T-helper 22 cell (primary cell): ENCODE measurements around the gene IL1B.

ENCODE experiments used
- DNase-seq: peaks from one replicate; pipeline ENCODE4 v3.0.0-alpha.2; 2020; ENCODE audit warnings: low read depth

IL1B gene

DNA sequence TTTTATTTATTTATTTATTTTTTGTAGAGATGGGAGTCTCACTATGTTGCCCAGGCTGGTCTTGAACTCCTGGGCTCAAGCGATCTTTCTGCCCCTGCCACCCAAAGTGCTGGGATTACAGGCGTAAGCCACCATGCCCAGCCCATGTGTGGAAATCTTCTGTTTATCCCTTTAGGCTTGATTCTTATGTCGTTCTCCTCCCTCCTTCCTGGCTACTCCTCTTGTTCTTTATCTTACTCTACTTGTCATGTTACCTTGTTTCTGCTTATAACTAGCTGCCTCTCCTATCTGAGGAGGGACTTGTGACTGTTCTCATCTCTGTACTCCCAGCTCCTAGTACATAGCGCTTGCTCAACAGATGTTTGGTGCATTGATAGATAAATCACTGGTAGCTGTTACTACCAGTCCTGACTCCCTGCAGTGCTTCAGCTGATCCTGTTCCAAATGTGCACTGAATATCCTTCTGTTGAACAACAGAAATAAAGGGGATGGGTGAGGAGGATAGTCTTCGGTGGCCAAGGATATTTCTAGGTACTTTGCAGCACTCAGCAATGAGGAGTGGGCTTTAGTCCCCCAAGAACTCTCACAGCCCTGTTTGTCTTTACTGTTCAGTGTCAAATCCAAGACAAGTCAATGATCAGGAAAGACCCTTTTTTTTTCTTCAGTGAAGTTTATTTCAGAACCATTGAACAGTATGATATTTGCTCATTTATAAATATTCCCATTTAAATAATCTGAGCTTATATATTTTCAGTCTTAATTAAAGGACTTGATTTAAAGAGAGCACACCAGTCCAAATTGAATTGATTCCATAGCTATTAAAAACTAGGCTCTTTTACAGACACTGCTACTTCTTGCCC lies 7.2 kb downstream of the IL1B start:
- DNase-seq = no peak

DNA sequence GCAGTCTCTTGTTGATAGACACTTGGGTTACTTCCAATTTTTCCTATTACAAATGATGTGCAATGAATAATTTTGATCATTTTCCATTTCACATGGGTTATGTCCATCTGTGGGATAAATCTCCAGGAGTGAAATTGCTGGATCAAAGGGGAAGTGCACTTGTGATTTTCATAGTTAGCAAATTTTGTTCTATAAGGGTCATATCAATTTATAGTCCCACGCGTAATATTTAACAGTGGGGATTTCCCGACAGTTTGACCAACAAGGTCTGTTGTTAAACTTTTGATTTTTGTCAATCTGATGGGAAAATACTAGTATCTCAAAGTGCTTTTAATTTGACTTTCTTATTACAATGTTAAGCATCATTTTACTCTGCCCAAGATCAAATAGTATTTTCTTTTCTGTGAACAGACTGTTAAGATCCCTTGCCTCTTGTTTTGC lies 8.3 kb downstream of the IL1B start:
- no peak for DNase-seq

DNA sequence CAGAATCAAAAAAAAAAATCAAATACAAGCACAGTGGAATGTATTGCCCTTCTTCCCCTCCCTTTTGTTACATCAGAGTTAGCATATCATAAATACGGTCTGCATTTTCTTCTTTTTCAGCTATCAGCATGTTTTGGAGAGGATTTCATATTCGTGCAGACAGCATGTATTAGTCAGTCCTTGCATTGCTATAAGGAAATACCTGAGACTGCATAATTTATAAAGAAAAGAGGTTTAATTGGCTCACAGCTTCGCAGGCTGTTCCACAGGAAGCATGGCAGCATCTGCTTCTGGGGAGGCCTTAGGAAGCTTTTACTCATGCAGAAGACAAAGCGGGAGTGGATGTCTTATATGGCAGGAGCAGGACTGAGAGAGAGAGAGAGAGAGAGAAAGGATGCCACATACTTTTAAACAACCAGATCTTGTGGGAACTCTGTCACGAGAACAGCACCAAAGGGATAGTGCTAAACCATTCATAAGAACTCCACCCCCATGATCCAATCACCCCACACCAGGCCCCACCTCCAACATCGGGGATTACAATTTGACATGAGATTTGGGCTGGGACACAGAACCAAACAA lies 8.9 kb downstream of the IL1B start:
- DNase-seq = no peak

DNA sequence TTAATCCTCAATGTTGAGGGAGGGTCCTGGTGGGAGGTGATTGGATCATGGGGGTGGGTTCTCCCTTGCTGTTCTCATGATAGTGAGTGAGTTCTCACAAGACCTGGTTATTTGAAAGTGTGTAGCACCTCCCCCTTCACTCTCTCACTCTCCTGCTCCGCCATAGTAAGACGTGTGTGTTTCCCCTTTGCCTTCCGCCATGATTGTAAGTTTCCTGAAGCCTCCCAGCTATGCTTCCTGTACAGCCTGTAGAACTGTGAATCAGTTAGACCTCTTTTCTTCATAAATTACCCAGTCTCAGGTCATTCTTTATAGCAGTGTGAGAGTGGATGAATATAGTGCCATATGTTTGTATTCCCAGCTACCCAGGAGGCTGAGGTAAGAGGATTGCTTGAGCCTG lies 9.6 kb downstream of the IL1B start:
- no peak for DNase-seq

DNA sequence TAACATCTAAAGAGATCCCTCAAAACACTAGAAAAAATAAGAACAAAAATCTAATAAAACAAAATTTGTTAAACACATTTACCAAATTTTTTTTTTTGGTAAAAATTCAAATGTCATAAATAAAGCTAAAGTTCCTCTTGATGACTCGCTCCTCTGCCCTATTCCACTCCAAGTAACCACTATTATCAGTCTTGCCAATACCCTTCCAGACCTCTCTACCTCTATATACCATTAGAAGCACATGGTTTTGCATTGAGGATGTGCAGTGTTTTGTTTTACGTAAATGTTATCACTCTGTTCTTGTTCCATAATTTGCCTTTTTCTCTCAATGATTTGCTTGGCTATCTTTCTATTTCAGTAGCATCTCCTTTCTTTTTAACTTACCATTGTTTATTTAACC lies 10.9 kb downstream of the IL1B start:
- no peak for DNase-seq

DNA sequence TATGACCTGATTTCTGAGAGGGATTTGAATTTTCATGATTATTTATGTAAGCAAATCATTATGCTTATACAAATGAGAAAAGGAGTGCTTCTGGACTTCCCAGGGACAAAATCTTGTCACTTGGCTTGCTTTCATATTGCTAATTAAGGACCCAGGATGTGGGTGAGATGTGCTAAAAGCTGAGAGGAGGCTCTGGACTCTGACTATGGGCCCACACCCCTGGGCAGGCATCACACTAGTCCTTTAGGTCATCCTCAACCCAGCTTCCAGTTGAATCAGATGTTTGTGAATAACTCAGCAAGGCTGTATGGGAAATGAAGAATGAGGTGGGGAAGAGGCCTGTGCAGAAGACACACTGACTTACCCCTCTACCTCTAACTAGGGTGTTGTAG lies 11.9 kb downstream of the IL1B start:
- DNase-seq = no peak

DNA sequence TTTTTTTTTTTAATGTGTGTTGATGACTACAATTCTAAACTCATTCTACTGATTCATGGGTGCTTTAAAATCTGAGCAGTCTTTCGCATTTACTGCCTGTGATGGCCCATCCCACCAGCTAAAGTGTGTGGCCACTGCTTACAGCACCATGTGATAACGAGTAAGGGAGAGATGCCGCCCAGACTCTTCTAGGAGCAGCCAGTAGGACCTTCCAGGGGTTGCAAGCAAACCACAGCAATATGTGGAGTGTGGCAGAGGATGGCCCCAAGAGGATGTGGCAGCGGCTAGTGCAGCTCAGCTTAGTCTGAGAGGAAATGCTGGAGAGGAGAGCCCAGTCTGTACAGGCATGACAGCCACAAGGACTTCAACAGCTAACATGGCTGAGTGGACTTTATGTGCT lies 14.9 kb downstream of the IL1B start:
- no peak for DNase-seq

DNA sequence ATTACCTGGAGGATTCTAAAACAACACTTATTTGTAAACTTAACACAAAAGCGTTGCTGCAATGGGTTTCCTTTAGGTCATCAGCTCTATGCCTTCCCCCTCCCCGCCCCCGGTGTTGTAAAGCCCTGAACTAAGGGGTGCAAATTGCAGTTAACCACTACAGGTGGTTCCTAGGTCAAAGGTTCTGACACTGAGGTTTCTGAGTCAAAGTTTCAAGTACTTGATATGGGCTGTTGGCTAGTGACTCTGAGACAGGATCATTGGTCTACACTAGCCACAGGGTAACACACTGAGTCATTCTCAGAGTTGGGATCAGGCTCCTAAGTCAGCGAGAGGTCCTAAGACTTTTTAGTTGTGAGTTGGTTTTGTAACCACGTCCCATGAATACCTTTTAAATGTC lies 15.4 kb downstream of the IL1B start:
- no peak for DNase-seq

DNA sequence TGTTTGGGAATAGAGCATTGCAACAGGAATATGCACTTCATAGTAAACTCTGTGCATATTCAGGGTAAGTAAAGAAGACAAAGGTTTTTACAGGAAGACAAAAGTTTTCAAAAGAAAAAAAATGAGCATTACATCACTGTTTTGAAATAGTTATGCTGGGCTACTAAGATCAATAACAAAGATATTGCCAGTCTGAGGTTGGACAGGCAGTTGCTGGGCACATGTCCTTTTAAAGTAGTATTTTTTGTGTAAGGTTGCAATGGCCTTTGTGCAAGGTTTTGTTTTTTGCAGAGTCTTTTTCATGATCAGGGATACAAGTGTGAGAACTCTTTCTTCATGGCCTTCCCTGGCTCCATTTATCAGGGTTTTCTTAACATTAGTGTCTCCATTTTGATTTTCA lies 16.2 kb downstream of the IL1B start:
- DNase-seq = no peak

DNA sequence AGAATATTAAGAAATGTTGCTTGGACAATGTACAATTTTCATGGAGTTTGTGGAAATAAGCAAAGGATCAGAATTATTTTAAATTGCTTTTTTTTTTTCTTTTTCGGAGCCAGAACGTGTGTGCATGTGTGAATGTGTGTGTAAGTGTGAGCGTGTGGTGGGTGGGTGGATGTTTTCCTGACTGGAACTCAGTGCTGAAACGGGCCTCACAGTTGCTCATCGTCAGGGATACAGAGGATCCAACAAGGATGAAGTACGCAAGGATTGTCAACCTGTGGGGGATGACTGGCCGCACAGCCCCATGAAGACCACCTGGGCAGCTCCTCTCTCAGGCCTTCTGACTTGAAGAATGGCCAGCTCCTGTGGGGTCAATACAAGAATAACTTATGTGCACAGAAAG lies 17.5 kb downstream of the IL1B start:
- no peak for DNase-seq

DNA sequence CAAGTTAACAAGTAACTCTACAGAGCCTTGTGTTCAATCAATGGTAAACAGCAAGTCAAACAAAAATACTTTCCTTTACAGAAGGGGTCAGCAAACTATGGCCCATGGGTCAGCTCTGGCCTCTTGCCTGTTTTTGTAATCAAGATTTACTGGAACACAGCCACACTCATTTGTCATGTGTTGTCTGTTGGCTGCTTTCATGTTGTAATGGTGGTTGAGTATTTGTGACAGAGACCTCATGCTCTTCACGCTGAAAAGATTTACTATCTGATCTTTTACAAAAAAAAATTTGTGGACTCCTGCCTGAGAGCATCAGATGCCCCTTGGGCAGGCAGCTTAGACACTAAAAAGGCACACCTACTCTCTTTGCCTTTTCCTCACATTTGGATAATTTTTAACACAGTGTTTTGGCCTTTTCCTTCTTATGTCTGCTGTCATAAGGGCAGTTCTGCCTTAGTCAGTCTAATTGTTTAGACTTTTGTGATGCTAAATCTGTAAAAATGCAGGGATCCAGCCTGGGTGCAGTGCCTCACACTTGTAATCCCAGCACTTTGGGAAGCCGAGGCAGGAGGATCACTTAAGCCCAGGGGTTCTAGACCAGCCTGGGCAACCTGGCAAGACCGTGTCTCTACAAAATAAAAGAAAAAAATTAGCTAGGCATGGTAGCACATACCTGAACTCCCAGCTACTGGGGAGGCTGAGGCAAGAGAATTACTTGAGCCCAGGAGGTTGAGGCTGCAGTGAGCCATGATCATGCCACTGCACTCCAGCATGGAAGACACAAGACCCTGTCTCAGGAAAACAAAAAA lies 18.3 kb downstream of the IL1B start:
- no peak for DNase-seq

DNA sequence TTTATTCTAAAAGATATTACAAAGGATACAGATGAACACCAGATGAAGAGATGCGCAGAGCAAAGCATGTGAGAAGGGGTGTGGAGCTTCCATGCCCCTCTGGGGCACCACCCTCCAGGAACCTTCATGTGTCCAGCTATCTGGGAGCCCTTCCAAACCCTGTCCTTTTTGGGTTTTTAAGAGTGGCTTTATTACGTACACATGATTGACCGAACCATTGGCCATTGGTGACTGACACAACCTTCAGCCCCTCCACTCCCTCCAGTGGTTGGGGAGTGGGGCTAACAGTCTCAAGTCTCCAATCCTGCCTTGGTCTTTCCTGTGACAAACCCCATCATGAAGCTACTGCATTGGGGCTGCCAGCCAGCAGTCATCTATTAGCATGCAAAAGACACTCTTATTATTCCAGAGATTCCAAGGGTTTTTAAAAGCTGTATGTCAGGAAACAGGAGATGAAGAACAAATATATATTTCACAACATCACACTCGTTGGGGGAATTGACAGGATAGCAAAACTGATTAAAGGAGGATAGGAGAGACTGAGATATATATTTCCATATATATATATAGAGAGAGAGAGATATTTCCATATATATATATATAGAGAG lies 19.4 kb downstream of the IL1B start:
- DNase-seq = no peak

DNA sequence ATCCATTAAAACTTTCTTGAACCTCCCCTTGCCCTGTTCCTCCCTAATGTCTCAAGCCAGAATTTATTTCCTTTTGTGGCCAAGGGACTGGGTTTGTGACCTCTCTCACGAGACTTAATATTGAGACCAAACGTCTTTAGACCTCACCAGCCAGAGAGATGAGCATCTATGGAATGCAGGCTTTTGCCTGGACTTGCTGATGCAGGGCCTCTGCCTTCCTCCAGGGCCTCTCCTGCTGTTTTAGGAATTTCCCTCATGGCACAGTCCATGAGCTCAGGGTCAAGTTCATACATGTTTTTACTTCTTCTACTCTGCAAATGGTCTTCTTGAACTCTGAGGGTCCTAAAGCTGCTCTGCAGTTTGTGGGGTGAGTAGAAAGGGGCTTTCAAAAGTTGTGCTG lies 22.3 kb downstream of the IL1B start:
- no peak for DNase-seq

DNA sequence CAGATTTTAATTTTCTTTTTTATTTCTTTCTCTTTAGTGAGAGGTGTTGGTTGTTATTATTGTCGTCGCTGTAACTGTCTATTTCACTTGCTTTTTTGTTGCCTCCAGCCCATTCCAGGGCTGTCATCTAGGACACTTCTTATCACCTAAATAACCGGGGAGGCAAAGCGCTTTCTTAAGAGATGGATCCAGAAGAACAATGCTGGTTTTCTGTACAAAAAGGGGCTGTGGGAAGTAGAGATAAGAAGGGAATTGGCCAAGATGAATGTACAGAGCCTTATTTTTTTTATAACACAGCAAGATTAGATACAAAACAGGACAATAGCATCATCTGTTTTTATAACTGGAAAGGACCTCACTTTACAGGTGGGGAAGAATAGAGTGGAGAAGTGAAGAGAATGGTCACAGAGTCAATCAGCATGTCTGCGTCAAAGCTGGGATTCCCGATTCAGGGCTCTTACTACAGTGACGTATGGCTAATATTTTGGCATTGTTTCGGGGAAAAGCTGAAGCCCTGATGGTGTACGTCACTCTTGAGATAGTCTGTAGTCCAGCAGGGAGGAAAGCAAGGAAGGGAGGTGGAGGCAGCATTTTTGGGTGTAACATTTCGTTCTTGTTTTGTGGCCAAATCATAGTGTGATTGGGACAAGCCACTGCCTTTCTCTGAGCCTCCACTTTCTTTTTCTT lies 23.2 kb downstream of the IL1B start:
- no peak for DNase-seq

DNA sequence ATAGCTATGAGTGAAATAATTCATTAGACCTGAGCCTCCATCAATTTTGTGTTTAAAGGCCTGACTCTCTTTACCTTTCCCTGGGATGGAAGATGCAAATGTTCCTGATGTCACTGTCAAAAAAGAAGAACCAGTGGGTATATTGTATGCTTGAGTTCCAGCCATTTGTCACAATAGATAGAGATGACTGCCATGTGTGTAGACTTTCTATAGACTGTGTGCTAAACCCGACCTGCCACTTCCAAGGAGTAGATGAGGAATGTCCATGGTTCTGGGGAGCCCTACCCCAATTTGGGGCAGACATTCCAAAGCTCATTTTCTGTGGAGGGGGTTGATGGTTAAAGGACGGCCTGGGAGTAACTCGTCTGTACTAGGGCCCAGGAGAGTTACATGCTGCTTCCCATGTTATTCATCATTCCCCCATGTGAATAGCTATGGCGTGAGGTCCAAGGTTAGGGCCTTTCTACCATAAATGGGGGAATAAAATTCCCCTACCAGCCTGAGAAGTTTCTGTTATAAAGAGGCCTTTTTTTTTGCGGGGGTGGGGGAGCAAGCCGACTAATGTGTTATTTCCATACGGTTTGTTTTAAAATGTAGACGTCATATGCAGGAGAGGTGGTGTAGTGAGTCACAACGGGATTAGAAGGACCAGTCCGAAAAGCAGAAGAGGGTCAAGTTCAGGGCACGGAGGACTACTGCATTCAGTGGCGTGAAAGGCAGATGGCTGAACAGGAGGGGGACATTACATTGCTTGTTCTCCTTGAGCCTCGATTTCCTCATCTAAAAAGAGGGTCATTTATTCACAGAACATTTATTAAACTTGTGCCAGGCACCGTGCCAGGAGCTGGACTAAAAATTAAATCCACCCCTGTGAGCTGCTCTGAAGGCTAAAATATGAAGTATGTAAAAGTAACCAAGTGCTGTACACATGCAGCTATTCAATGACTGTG lies 24.0 kb downstream of the IL1B start:
- DNase-seq = no peak

DNA sequence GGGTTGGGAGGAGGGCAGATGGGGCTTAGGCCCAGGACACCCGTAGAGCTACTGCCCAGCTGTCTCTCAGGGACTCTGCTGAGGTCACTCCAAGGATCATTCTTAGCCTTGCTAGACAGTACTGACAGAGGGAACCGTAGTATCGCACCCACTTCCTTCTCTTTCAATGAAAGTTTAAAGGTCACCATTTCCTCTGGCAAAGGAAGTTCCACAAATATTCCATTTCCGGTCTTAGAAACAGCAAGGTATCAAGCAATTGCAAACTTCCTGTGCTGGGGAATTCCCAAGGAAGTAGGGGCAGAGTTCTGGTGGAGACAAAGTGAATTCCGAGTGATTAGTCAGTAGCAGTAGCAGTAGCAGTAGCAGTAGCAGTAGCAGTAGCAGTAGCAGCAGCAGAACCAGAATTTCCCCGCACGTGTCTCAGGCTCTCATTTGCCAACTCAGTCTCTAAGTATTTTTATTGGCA lies 24.7 kb downstream of the IL1B start:
- DNase-seq = no peak

DNA sequence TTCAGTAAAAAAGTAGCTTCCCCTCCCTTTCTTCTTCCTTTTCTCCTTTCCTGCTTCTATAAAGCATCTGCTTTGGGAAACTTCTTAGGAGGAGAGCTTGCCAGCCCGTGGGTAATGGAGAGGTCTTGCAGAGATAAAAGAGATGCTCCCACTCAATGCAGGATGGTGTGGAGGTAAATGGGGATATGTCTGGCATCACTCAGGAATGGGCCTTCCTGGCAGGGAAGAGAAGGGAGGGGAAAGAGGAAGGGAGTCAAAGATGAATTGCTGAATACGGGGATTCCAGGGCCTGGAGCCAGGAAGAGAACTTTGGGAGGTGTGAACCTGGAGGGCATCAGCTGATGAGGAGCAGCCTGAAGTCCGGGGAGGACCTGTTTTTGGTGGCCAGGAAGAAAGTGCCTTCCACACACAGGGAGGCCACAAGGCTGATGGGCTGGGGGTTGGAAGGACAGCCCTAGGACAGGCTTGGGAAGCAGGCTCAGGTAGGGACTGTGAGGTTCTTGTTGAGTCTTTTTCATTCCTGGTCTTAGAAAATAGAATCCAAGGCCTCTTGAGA lies 25.2 kb downstream of the IL1B start:
- no peak for DNase-seq

DNA sequence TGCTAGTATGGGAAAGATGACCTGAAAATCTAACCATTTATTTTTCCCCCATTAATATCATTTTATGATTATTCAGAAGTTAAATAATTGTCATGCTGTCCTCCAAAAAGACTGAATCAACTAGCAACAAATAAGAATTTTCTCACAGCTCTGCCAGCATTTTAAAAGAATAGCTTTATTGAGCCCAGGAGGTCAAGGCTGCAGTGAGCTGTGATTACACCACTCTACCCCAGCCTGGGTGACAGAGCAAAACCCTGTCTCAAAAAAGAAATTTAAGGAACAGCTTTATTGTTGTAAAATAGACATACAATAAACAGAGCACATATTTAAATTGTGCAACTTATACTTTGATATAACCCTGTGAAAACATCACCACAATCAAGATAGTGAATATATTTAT lies 27.5 kb downstream of the IL1B start:
- no peak for DNase-seq

DNA sequence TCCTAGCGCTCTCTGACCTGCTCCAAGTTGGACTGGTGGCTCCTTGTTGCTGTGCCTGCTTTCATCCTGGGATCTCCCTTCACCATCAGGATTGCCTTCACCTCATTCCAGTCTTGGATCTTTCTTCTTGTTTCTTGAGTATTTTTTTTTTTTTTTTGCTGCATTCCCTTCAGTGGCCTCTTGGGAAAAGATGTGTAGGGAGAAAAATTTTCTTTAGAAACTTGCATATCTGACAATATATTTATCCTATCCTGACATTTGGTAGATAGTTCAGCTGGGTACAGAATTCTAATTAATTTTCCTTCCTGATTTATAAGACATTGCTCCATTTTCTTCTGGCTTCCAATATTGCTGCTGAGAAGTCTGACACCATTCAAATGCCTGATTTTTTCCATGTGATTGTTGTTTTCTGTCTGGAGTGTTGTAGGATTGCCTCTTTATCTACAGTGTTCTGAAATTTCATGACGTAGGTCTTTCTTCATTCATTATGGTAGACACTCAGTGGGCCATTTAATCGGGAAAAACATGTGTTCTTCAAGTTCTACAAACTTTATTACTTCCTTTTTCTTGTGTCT lies 29.3 kb downstream of the IL1B start:
- DNase-seq = no peak

DNA sequence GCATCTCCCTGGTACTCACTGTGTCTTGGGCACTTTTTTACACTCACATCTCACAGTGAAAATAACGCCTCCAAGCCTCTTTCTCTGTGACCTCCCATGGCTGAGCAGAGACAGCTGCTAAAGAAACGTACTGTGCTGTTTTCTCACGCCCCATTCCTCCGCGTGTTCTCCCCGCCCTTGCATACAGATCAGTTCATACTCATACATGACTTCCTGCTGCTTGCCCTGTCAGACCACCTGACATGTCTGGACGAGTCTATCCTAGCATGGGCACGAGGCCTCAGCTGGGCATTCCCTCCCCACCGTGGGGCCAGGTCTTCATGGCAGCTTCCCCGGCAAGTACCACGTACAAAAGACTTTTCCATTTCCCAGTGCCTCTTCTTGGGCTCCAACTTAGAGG lies 31.0 kb downstream of the IL1B start:
- no peak for DNase-seq
